Measurements from ENCODE around the gene FAM20B. TPM values are rescaled to one million over a fixed set of nuclear protein-coding genes. Genes with fewer than 3 reads are reported as not detected.

Gene FAM20B
- total and polyA plus RNA-seq, 2 of the 8 experiments (the other 6 are each of a cell fraction or from before 2014, with no cell fraction given): 8.3 to 36.6 TPM

DNA sequence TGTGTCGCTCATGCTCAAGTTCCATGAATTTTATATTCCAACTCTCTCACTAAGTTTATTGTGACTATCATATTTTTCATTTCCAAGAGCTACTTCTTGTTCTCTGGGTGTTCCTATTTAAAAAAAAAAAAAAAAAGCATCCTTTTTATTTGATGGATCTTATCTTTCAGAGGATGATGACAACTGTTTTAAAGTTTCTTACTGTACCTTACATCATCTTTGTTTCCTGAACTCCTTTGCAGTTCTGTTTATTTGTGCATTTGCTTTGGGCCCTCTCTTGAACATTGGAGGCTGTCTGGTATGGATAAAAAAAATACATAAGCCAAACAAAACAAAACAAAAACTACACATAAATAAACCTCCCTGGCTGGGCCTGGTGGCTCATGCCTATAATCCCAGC is 32.1 kb upstream of the FAM20B start:
- H3K36me3 ChIP-seq (ENCODE audit: control insufficient read depth in 2 of 4, insufficient read depth in 4 of 4, low read length in 3 of 4): no peaks in the 10 kb centered on the region
- no peaks in the 10 kb centered on the region for H3K79me1 ChIP-seq (ENCODE audit: low read depth, low read length)
- no peak overlapping the region for H2AFZ ChIP-seq (ENCODE audit: low read length)
- CTCF ChIA-PET (ENCODE audit: partially characterized antibody): interaction anchor here (1.1 kb wide), 1 partner anchor 9 kb away, joined by 5 read pairs; no protein-coding TSS in a partner anchor
- no peak overlapping the region for H2BK15ac ChIP-seq (ENCODE audit: low read length)
- no peak overlapping the region for H3K18ac ChIP-seq (ENCODE audit: extremely low read depth, low read length)
- no peak overlapping the region for H3K4me3 ChIP-seq (ENCODE audit: extremely low read depth in 1 of 4, insufficient read depth in 2 of 4, low read depth in 3 of 4, low read length in 4 of 4)
- H3K4me1 ChIP-seq (replicated peaks in 1 of 4; ENCODE audit: control insufficient read depth in 3 of 4, insufficient read depth in 4 of 4, low read length in 3 of 4): no peaks in the 10 kb centered on the region
- 100% methylated on average over 1 of the region's 1 CpG; no CpG with 5 or more reads in 1 of the 2 experiments for WGBS, 2 experiments (ENCODE audit: extremely low coverage in 1 of 2, insufficient coverage in 1 of 2, insufficient read length in 1 of 2, insufficient replicate concordance in 2 of 2, low coverage in 1 of 2, low lambda C conversion rate in 2 of 2, missing lambda C conversion rate in 1 of 2)
- H3K4ac ChIP-seq (replicated peaks; ENCODE audit: insufficient read length, low read depth, low read length): no peak overlapping the region
- H3K14ac ChIP-seq (ENCODE audit: insufficient read length): no peak overlapping the region
- H3K27me3 ChIP-seq (replicated peaks in 1 of 4; ENCODE audit: control insufficient read depth in 3 of 4, extremely low read depth in 1 of 4, insufficient read depth in 3 of 4, low read length in 3 of 4): no peaks in the 10 kb centered on the region
- no peak overlapping the region for H2BK5ac ChIP-seq (ENCODE audit: low read depth, low read length)
- H2BK20ac ChIP-seq (ENCODE audit: low read length): no peak overlapping the region
- H4K8ac ChIP-seq (ENCODE audit: extremely low read depth, insufficient read depth, low read length): no peak overlapping the region
- H3K79me2 ChIP-seq (ENCODE audit: control insufficient read depth in 1 of 2, insufficient read depth in 2 of 2, low read length in 2 of 2): no peaks in the 10 kb centered on the region
- no peak overlapping the region for H2AK5ac ChIP-seq (ENCODE audit: low read depth, low read length)
- no peak overlapping the region for H3K56ac ChIP-seq (replicated peaks; ENCODE audit: insufficient read length, low read depth, low read length)
- FAIRE-seq (no peak), DNase-seq (ENCODE audit: low read depth in 1 of 2, low spot score in 2 of 2) (no peak)
- H3K27ac ChIP-seq (ENCODE audit: low read depth, low read length): no peak overlapping the region
- H3K9ac ChIP-seq (replicated peaks in 1 of 4; ENCODE audit: extremely low read depth in 1 of 4, low read depth in 3 of 4, low read length in 3 of 4): no peak overlapping the region
- no peaks in the 10 kb centered on the region for H4K20me1 ChIP-seq (replicated peaks in 1 of 2; ENCODE audit: control insufficient read depth in 1 of 2, insufficient read depth in 2 of 2, low read length in 2 of 2)
- no peak overlapping the region for H2BK12ac ChIP-seq (ENCODE audit: low read depth, low read length)
- POLR2A ChIA-PET (ENCODE audit: partially characterized antibody): no interaction called here
- H4K5ac ChIP-seq (ENCODE audit: insufficient read length, low read depth, low read length): no peak overlapping the region
- no peak overlapping the region for H3K4me2 ChIP-seq (ENCODE audit: insufficient read depth in 1 of 2, low read depth in 2 of 2, low read length in 2 of 2)
- no peaks in the 10 kb centered on the region for H3K23me2 ChIP-seq (ENCODE audit: low read depth, low read length)
- no peak overlapping the region for H4K91ac ChIP-seq (replicated peaks; ENCODE audit: insufficient read length, low read length)
- H3K23ac ChIP-seq (ENCODE audit: insufficient read length): no peak overlapping the region
- no peak overlapping the region for H2BK120ac ChIP-seq (replicated peaks; ENCODE audit: low read depth, low read length)
- H3K9me3 ChIP-seq (ENCODE audit: insufficient read depth in 2 of 2, low read depth in 1 of 2, low read length in 1 of 2): peaks cover 4 to 19% of the 10 kb centered on the region in 2 experiments; a peak in 2 of 4 replicates
- no peak for TF ChIP-seq EZH2 (IDR thresholded peaks at IDR 0.05; ENCODE audit: low read depth, low read length, severe bottlenecking)
- TF ChIP-seq RAD21 (IDR thresholded peaks at IDR 0.05 in 1 of 2, conservative IDR thresholded peaks at IDR 0.05 in 1 of 2; ENCODE audit: low read depth in 2 of 2, low read length in 2 of 2): no peak
- no peak for TF ChIP-seq FOSL1 (IDR thresholded peaks at IDR 0.05; ENCODE audit: insufficient read depth, low read depth, low read length)
